SK-N-SH (cell line): Measurements from ENCODE around the gene TEPSIN. TPM values are rescaled to one million over a fixed set of nuclear protein-coding genes. Genes with fewer than 3 reads are reported as not detected.

Source experiments
- CTCF ChIA-PET: fragments of 300-600, 350-600 bp; formaldehyde crosslinking; extraction: SDS; loops from one replicate; lab custom pipeline; 2021; lab: Yijun Ruan, JAX
- POLR2A ChIA-PET: fragments of 350-600 bp; sonication (Branson Sonifier 250); formaldehyde crosslinking; extraction: SDS; loops from one replicate; lab custom pipeline; 2020; ENCODE audit warnings: antibody characterized with exemption, inconsistent platforms; lab: Yijun Ruan, JAX
- DNase-seq: peaks from one replicate; pipeline ENCODE4 v3.0.0; 2012
- H2AFZ ChIP-seq: fragments of 200-600 bp; sonication (generic); 2 replicates; pipeline ENCODE4 v1.8.1; 2016; ENCODE audit warnings: antibody characterized with exemption, mild to moderate bottlenecking, low read depth
- H3F3A ChIP-seq: fragments of 200-600 bp; sonication (generic); replicated peaks from 2 replicates; pipeline ENCODE3; 2016; ENCODE audit warnings: antibody characterized with exemption, mild to moderate bottlenecking; ENCODE audit not compliant: insufficient read depth
- H3K27ac ChIP-seq, 2 experiments: fragments of 200-500 bp in 1 of 2; fragments of 200-600 bp in 1 of 2; sonication (Bioruptor generic) in 1 of 2; sonication (generic), shearing (Covaris generic) in 1 of 2; 2 replicates each; pipeline versions ENCODE4 v1.5.1 to v1.6.1; 2014 to 2016; ENCODE audit warnings: low read depth in 2 of 2, inconsistent platforms in 1 of 2, low read length in 1 of 2, mild to moderate bottlenecking in 1 of 2, mixed read lengths in 1 of 2
- H3K27me3 ChIP-seq: fragments of 200-600 bp; sonication (generic), shearing (Covaris generic); 2 replicates; pipeline ENCODE4 v1.6.1; 2016; ENCODE audit warnings: mixed run types; ENCODE audit not compliant: insufficient read depth
- H3K36me3 ChIP-seq, 2 experiments: fragments of 200-500 bp in 1 of 2; fragments of 200-600 bp in 1 of 2; sonication (Bioruptor generic) in 1 of 2; sonication (generic) in 1 of 2; replicated peaks in 1 of 2; 2 replicates each; pipeline versions ENCODE3 to v1.5.1; 2014 to 2016; ENCODE audit warnings: low read length in 1 of 2, mild to moderate bottlenecking in 1 of 2; ENCODE audit not compliant: insufficient read depth in 2 of 2, control insufficient read depth in 1 of 2
- H3K4me1 ChIP-seq, 2 experiments: fragments of 200-500 bp in 1 of 2; fragments of 200-600 bp in 1 of 2; sonication (Bioruptor generic) in 1 of 2; sonication (generic), shearing (Covaris generic) in 1 of 2; 2 replicates each; pipeline versions ENCODE4 v1.5.1 to v1.6.1; 2014 to 2016; ENCODE audit warnings: low read depth in 1 of 2, low read length in 1 of 2, mixed run types in 1 of 2; ENCODE audit not compliant: insufficient read depth in 2 of 2, control insufficient read depth in 1 of 2
- H3K4me2 ChIP-seq: fragments of 200-600 bp; sonication (generic), shearing (Covaris generic); 2 replicates; pipeline ENCODE4 v1.6.1; 2017; ENCODE audit warnings: mixed run types
- H3K4me3 ChIP-seq, 2 experiments: fragments of 200-500 bp in 1 of 2; fragments of 200-600 bp in 1 of 2; sonication (Bioruptor generic) in 1 of 2; sonication (generic), shearing (Covaris generic) in 1 of 2; 2 replicates each; pipeline versions ENCODE4 v1.5.1 to v1.8.1; 2014 to 2016; ENCODE audit warnings: low read depth in 2 of 2, inconsistent platforms in 1 of 2, low read length in 1 of 2, mild to moderate bottlenecking in 1 of 2, mixed read lengths in 1 of 2, moderate library complexity in 1 of 2
- H3K79me2 ChIP-seq: fragments of 200-600 bp; sonication (generic); 2 replicates; pipeline ENCODE4 v1.8.1; 2017; ENCODE audit warnings: mild to moderate bottlenecking; ENCODE audit not compliant: insufficient read depth
- H3K9ac ChIP-seq: fragments of 200-600 bp; sonication (generic); 2 replicates; pipeline ENCODE4 v1.6.1; 2017; ENCODE audit warnings: mixed run types
- H3K9me2 ChIP-seq: fragments of 200-600 bp; sonication (generic); 2 replicates; pipeline ENCODE4 v1.6.1; 2017; ENCODE audit warnings: mixed run types
- H3K9me3 ChIP-seq: fragments of 200-600 bp; sonication (generic); 2 replicates; pipeline ENCODE4 v1.6.1; 2017; ENCODE audit warnings: mixed run types, mild to moderate bottlenecking, moderate library complexity
- H4K20me1 ChIP-seq: fragments of 200-600 bp; sonication (generic); 2 replicates; pipeline ENCODE4 v1.6.1; 2017; ENCODE audit warnings: mild to moderate bottlenecking, mixed run types; ENCODE audit not compliant: insufficient read depth
- CHD2 ChIP-seq: fragments of 150-350 bp; IDR thresholded peaks from 2 replicates; pipeline ENCODE4 v1.6.1; 2018; ENCODE audit warnings: low read length; ENCODE audit not compliant: partially characterized antibody
- EP300 ChIP-seq, 2 experiments: IDR thresholded peaks; 2 replicates each; pipeline versions ENCODE4 v1.4.0 to v1.6.1; 2012; ENCODE audit warnings: borderline replicate concordance in 1 of 2, low read depth in 1 of 2, low read length in 1 of 2
- GATA2 ChIP-seq: sonication (generic); formaldehyde crosslinking; IDR thresholded peaks from 2 replicates; pipeline ENCODE4 v1.5.0; 2020; ENCODE audit warnings: mild to moderate bottlenecking, missing genetic modification reagents
- IRF3 ChIP-seq: fragments of 150-350 bp; IDR thresholded peaks from 2 replicates; pipeline ENCODE4 v1.6.1; 2016; ENCODE audit warnings: mild to moderate bottlenecking, low read depth, low read length
- MAX ChIP-seq: IDR thresholded peaks from 2 replicates; pipeline ENCODE4 v1.4.0; 2012; ENCODE audit warnings: low read depth
- NRF1 ChIP-seq: IDR thresholded peaks from 2 replicates; pipeline ENCODE4 v1.6.1; 2012; ENCODE audit warnings: low read depth, mild to moderate bottlenecking, low read length
- PBX3 ChIP-seq: IDR thresholded peaks from 2 replicates; pipeline ENCODE4; 2012
- RAD21 ChIP-seq: IDR thresholded peaks from 2 replicates; pipeline ENCODE4 v1.6.1; 2012; ENCODE audit warnings: mild to moderate bottlenecking, low read length
- TEAD4 ChIP-seq: IDR thresholded peaks from 2 replicates; pipeline ENCODE4 v1.4.0; 2012; ENCODE audit warnings: mild to moderate bottlenecking, borderline replicate concordance; ENCODE audit not compliant: insufficient read depth
- USF1 ChIP-seq: IDR thresholded peaks from 2 replicates; pipeline ENCODE4 v1.4.0; 2012; ENCODE audit warnings: low read depth, borderline replicate concordance
- USF2 ChIP-seq: fragments of 150-350 bp; IDR thresholded peaks from 2 replicates; pipeline ENCODE4 v1.6.1; 2017; ENCODE audit warnings: antibody characterized with exemption, low read length, low read depth, borderline replicate concordance
- ZBTB33 ChIP-seq: IDR thresholded peaks from 2 replicates; pipeline ENCODE4 v1.4.0; 2012; ENCODE audit warnings: low read depth, borderline replicate concordance
- WGBS: methylation state at CpG from one replicate; pipeline ENCODE4 v1.1.6; 2017; ENCODE audit warnings: low lambda C conversion rate; 5-methylcytosine and 5-hydroxymethylcytosine counted together
- polyA plus RNA-seq, 3 experiments: library from polyadenylated mRNA; depleted of rRNA; stranded (reverse); fragments of >200 nt; gene quantifications; 2 replicates each; pipeline ENCODE4 v1.2.3, GENCODE V29; 2012

The TEPSIN gene
- polyA plus RNA-seq, 1 of the 3 experiments (the other 2 are of a cell fraction): 35.3 TPM

GRCh38 chr17:81245024-81245664 is 6.3 kb upstream of the TEPSIN start:
- DNase-seq: no peak
- POLR2A ChIA-PET: interaction anchor here (1.1 kb wide), 1 partner anchor 240 kb away, joined by 3 read pairs; no protein-coding TSS in a partner anchor
- 89% methylated on average over 24 of the region's 25 CpGs for WGBS
- Histone ChIP-seq H2AFZ (no peak overlapping the region), H4K20me1 (peaks cover 13% of the 10 kb centered on the region), H3K79me2 (peaks cover 22% of the 10 kb centered on the region), H3K27ac (peak overlapping the region in 1 of 2 experiments; percentile 62; a peak in 2 of 4 replicates), H3K4me2 (no peak overlapping the region), H3K9me2 (no peaks in the 10 kb centered on the region), H3K9ac (no peak overlapping the region), H3K27me3 (no peaks in the 10 kb centered on the region), H3F3A (peaks cover 4% of the 10 kb centered on the region)
- CTCF ChIA-PET: interaction anchor here (0.7 to 12.8 kb wide), 4 partner anchors 9 to 222 kb away, joined by 3 to 133 read pairs (median 3); no protein-coding TSS in a partner anchor
- TF ChIP-seq USF1 (no peak), ZBTB33 (0 out of 2 replicates have a peak, but pooled peaks have one; percentile 2), USF2 (no peak)
- TF ChIP-seq, all 33 proteins: peak for 1
- Histone ChIP-seq H3K9me3 (no peaks in the 10 kb centered on the region), H3K36me3 (peaks cover 12 to 49% of the 10 kb centered on the region in 2 experiments), H3K4me1 (peaks cover 0 to 38% of the 10 kb centered on the region in 2 experiments; a peak in 1 of 4 replicates), H3K4me3 (no peak overlapping the region)

- ChIA-PET CTCF (interaction anchor here (1.5 to 12.8 kb wide), 3 partner anchors 11 to 143 kb away, joined by 3 to 133 read pairs (median 8); no protein-coding TSS in a partner anchor), POLR2A (interaction anchor here (1.1 kb wide), 1 partner anchor 240 kb away, joined by 3 read pairs; no protein-coding TSS in a partner anchor)
- Histone ChIP-seq H2AFZ (no peak overlapping the region), H3K27ac (peak overlapping the region in 1 of 2 experiments; percentile 62; a peak in 2 of 4 replicates), H4K20me1 (peaks cover 13% of the 10 kb centered on the region), H3K4me1 (peaks cover 0 to 43% of the 10 kb centered on the region in 2 experiments; a peak in 1 of 4 replicates), H3K79me2 (peaks cover 28% of the 10 kb centered on the region), H3K4me3 (no peak overlapping the region), H3F3A (peaks cover 4% of the 10 kb centered on the region), H3K4me2 (no peak overlapping the region), H3K36me3 (peaks cover 5 to 42% of the 10 kb centered on the region in 2 experiments), H3K9ac (no peak overlapping the region), H3K27me3 (no peaks in the 10 kb centered on the region), H3K9me3 (no peaks in the 10 kb centered on the region), H3K9me2 (no peaks in the 10 kb centered on the region)
- WGBS: 88% methylated on average over 19 of the region's 24 CpGs
- TF ChIP-seq NRF1 (no peak), PBX3 (no peak), RAD21 (no peak), USF2 (no peak), EP300 (IDR thresholded peaks at IDR 0.05; ENCODE audit: borderline replicate concordance in 1 of 2, low read depth in 1 of 2, low read length in 1 of 2) (no peak), MAX (no peak), CHD2 (no peak), TEAD4 (no peak), GATA2 (CRISPR knock-in tag) (no peak), IRF3 (no peak)
- DNase-seq: peak; percentile 66
Observed at GRCh38 chr17:81244358-81245023, 5.6 kb upstream of the TEPSIN start.
